HepG2 (cell line): ENCODE results near the gene UGP2. TPM values are rescaled to one million over a fixed set of nuclear protein-coding genes. Genes with fewer than 3 reads are reported as not detected.

Experiments
- FLYWCH1 ChIP-seq: sonication (generic); formaldehyde crosslinking; IDR thresholded peaks from 2 replicates; pipeline ENCODE4 v1.8.1; 2023; ENCODE audit warnings: mild to moderate bottlenecking, missing genetic modification reagents
- GTF2F1 ChIP-seq: fragments of 150-350 bp; IDR thresholded peaks from 2 replicates; pipeline ENCODE4 v1.6.1; 2014; ENCODE audit warnings: low read length
- HDAC6 ChIP-seq: fragments of 200-600 bp; sonication (generic); IDR thresholded peaks from 2 replicates; pipeline ENCODE4 v1.7.0; 2017; ENCODE audit warnings: mild to moderate bottlenecking, antibody characterized with exemption, low read length, low read depth
- MTF2 ChIP-seq: sonication (generic); formaldehyde crosslinking; IDR thresholded peaks from 2 replicates; pipeline ENCODE4 v1.5.0; 2020; ENCODE audit warnings: missing genetic modification reagents, borderline replicate concordance
- SP4 ChIP-seq: sonication (generic); formaldehyde crosslinking; IDR thresholded peaks from 2 replicates; pipeline ENCODE4 v1.8.1; 2023; ENCODE audit warnings: mild to moderate bottlenecking, missing genetic modification reagents
- ZC3H13 ChIP-seq: sonication (generic); formaldehyde crosslinking; IDR thresholded peaks from 2 replicates; pipeline ENCODE4 v1.8.1; 2023; ENCODE audit warnings: mild to moderate bottlenecking, missing genetic modification reagents, moderate library complexity
- ZNF256 ChIP-seq: sonication (generic); formaldehyde crosslinking; conservative IDR thresholded peaks from 2 replicates; pipeline ENCODE4 v1.4.0; 2020; ENCODE audit warnings: missing genetic modification reagents
- ZNF670 ChIP-seq: sonication (generic); formaldehyde crosslinking; IDR thresholded peaks from 2 replicates; pipeline ENCODE4 v1.8.0; 2022; ENCODE audit warnings: mild to moderate bottlenecking, missing genetic modification reagents, borderline replicate concordance
- ZNF709 ChIP-seq: sonication (generic); formaldehyde crosslinking; IDR thresholded peaks from 2 replicates; pipeline ENCODE4 v1.5.0; 2020; ENCODE audit warnings: mild to moderate bottlenecking, missing genetic modification reagents
- ZSCAN9 ChIP-seq: IDR thresholded peaks from 2 replicates; pipeline ENCODE4 v1.6.1; 2016; ENCODE audit warnings: borderline replicate concordance
- polyA plus RNA-seq, 8 experiments: library from polyadenylated mRNA; depleted of rRNA in 3 of 8; stranded (reverse) in 7 of 8; unstranded in 1 of 8; fragments of >200 nt; fragmentation: Illumina TruSeq in 4 of 8; extraction: Trizol in 4 of 8; gene quantifications; 2 replicates each; pipeline versions ENCODE4 v1.2.1 to v1.2.3, GENCODE V29; 2011 to 2016; ENCODE audit warnings: low read depth in 4 of 8, missing spikeins in 1 of 8, mixed read lengths in 1 of 8; ENCODE audit not compliant: insufficient read depth in 1 of 8
- total RNA-seq, 5 experiments: library from RNA; depleted of rRNA; stranded (reverse); fragments of >200 nt; fragmentation: Illumina TruSeq; extraction: Trizol; gene quantifications; 2 replicates each; pipeline ENCODE4 v1.2.3, GENCODE V29; 2016; ENCODE audit warnings: low read depth in 1 of 5
- TF ChIP-seq, protein P1 (sequence below): sonication (generic); formaldehyde crosslinking; IDR thresholded peaks from 2 replicates; pipeline ENCODE4 v1.5.0; 2020; ENCODE audit warnings: mild to moderate bottlenecking, missing genetic modification reagents
- TF ChIP-seq, protein P2 (sequence below): sonication (generic); formaldehyde crosslinking; IDR thresholded peaks from 2 replicates; pipeline ENCODE4 v1.4.0; 2020; ENCODE audit warnings: mild to moderate bottlenecking, missing genetic modification reagents, borderline replicate concordance
- TF ChIP-seq, protein P3 (sequence below): sonication (generic); formaldehyde crosslinking; IDR thresholded peaks from 2 replicates; pipeline ENCODE4 v1.8.0; 2022; ENCODE audit warnings: low read depth, missing genetic modification reagents
- TF ChIP-seq, protein P4 (sequence below): sonication (generic); formaldehyde crosslinking; IDR thresholded peaks from 2 replicates; pipeline ENCODE4 v1.8.1; 2023; ENCODE audit warnings: mild to moderate bottlenecking, missing genetic modification reagents
- TF ChIP-seq, protein P5 (sequence below): sonication (generic); formaldehyde crosslinking; IDR thresholded peaks from 2 replicates; pipeline ENCODE4 v1.4.0; 2020; ENCODE audit warnings: missing genetic modification reagents
- TF ChIP-seq, protein P6 (sequence below): sonication (generic); formaldehyde crosslinking; IDR thresholded peaks from 2 replicates; pipeline ENCODE4 v1.5.1; 2020; ENCODE audit warnings: mild to moderate bottlenecking, missing genetic modification reagents

The UGP2 gene
- total and polyA plus RNA-seq, 2 of the 13 experiments (the other 11 are each of a cell fraction or from before 2014, with no cell fraction given): 96.0 to 134 TPM

DNA sequence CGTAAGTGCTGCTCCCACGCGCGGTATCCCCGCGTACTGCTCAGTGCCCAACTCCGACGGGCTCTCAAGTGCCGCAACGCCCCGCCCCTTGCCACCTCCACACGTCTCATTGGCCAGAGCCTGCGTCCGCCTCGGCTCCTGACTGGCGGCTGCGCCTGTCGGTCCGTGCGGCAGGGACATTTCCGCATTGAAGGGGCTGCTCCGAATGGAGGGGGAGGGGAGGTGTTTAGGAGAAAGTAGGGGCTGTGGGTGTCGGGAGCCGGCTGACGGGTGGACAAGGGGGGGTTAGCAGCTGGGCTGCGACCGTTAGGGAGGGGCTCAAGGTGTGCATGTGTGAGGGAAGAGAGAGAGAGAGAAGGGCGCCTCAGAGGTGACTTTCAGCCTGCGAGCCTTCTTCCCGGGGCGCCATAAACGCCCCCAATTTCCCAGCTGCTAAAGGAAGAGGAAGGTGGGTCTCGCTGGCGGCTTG is 877 bp upstream of the UGP2 start (continued):
- TF ChIP-seq, protein P1, sequence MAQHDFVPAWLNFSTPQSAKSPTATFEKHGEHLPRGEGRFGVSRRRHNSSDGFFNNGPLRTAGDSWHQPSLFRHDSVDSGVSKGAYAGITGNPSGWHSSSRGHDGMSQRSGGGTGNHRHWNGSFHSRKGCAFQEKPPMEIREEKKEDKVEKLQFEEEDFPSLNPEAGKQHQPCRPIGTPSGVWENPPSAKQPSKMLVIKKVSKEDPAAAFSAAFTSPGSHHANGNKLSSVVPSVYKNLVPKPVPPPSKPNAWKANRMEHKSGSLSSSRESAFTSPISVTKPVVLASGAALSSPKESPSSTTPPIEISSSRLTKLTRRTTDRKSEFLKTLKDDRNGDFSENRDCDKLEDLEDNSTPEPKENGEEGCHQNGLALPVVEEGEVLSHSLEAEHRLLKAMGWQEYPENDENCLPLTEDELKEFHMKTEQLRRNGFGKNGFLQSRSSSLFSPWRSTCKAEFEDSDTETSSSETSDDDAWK (CRISPR knock-in tag): no peak
- TF ChIP-seq HDAC6 (no peak), ZNF670 (CRISPR knock-in tag) (no peak), ZSCAN9 (peak; percentile 60; the same call in 1 of the 2 replicates), FLYWCH1 (CRISPR knock-in tag) (no peak), MTF2 (CRISPR knock-in tag) (no peak), ZC3H13 (peak; percentile 83), GTF2F1 (0 out of 2 replicates have a peak, but pooled peaks have one; percentile 73), ZNF709 (no peak), ZNF256 (peak; percentile 38; the same call in 1 of the 2 replicates), SP4 (CRISPR knock-in tag) (peak; percentile 95)
- TF ChIP-seq, protein P2, sequence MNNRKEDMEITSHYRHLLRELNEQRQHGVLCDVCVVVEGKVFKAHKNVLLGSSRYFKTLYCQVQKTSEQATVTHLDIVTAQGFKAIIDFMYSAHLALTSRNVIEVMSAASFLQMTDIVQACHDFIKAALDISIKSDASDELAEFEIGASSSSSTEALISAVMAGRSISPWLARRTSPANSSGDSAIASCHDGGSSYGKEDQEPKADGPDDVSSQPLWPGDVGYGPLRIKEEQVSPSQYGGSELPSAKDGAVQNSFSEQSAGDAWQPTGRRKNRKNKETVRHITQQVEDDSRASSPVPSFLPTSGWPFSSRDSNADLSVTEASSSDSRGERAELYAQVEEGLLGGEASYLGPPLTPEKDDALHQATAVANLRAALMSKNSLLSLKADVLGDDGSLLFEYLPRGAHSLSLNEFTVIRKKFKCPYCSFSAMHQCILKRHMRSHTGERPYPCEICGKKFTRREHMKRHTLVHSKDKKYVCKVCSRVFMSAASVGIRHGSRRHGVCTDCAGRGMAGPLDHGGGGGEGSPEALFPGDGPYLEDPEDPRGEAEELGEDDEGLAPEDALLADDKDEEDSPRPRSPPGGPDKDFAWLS (CRISPR knock-in tag): no peak
- TF ChIP-seq, protein P3, sequence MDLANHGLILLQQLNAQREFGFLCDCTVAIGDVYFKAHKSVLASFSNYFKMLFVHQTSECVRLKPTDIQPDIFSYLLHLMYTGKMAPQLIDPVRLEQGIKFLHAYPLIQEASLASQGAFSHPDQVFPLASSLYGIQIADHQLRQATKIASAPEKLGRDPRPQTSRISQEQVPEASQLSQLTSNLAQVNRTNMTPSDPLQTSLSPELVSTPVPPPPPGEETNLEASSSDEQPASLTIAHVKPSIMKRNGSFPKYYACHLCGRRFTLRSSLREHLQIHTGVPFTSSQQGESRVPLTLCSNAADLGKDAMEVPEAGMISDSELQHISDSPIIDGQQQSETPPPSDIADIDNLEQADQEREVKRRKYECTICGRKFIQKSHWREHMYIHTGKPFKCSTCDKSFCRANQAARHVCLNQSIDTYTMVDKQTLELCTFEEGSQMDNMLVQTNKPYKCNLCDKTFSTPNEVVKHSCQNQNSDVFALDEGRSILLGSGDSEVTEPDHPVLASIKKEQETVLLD (CRISPR knock-in tag): peak; percentile 41; the same call in 1 of the 2 replicates
- TF ChIP-seq, protein P4, sequence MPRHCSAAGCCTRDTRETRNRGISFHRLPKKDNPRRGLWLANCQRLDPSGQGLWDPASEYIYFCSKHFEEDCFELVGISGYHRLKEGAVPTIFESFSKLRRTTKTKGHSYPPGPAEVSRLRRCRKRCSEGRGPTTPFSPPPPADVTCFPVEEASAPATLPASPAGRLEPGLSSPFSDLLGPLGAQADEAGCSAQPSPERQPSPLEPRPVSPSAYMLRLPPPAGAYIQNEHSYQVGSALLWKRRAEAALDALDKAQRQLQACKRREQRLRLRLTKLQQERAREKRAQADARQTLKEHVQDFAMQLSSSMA (CRISPR knock-in tag): no peak
- TF ChIP-seq, protein P5, sequence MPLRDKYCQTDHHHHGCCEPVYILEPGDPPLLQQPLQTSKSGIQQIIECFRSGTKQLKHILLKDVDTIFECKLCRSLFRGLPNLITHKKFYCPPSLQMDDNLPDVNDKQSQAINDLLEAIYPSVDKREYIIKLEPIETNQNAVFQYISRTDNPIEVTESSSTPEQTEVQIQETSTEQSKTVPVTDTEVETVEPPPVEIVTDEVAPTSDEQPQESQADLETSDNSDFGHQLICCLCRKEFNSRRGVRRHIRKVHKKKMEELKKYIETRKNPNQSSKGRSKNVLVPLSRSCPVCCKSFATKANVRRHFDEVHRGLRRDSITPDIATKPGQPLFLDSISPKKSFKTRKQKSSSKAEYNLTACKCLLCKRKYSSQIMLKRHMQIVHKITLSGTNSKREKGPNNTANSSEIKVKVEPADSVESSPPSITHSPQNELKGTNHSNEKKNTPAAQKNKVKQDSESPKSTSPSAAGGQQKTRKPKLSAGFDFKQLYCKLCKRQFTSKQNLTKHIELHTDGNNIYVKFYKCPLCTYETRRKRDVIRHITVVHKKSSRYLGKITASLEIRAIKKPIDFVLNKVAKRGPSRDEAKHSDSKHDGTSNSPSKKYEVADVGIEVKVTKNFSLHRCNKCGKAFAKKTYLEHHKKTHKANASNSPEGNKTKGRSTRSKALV (CRISPR knock-in tag): peak; percentile 83
- TF ChIP-seq, protein P6, sequence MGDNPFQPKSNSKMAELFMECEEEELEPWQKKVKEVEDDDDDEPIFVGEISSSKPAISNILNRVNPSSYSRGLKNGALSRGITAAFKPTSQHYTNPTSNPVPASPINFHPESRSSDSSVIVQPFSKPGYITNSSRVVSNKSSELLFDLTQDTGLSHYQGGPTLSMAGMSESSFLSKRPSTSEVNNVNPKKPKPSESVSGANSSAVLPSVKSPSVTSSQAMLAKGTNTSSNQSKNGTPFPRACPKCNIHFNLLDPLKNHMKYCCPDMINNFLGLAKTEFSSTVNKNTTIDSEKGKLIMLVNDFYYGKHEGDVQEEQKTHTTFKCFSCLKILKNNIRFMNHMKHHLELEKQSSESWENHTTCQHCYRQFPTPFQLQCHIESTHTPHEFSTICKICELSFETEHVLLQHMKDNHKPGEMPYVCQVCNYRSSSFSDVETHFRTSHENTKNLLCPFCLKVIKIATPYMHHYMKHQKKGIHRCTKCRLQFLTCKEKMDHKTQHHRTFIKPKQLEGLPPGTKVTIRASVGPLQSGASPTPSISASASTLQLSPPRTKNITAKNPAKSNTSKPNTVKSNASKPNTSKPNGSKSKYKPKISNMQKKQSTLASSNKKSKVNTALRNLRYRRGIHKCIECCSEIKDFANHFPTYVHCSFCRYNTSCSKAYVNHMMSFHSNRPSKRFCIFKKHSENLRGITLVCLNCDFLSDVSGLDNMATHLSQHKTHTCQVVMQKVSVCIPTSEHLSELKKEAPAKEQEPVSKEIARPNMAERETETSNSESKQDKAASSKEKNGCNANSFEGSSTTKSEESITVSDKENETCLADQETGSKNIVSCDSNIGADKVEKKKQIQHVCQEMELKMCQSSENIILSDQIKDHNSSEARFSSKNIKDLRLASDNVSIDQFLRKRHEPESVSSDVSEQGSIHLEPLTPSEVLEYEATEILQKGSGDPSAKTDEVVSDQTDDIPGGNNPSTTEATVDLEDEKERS (CRISPR knock-in tag): 0 out of 2 replicates have a peak, but pooled peaks have one; percentile 43
